ENCODE measurements around the gene MDGA2. TPM values are rescaled to one million over a fixed set of nuclear protein-coding genes. Genes with fewer than 3 reads are reported as not detected.

Gene MDGA2
- total RNA-seq, 1 donor from 2014 or later: 8.1 TPM

DNA sequence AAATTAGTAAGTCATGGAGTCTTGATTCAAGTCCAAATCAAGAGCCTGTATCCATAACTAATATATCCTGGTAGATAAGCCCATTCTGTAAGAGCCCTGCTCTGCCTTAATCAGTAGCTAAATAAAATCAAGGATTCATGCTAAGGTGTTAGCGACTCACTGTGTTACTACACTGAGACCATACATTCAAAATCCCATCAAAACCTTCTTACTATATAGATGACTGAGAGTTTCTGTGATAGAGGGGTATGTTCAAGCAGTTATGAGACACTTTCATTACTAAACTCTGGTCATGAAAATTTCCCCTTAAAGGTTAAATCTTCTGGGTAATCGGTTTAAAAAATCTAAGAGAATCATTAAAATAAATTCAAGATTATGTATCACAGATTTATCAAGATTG, 78.5 kb downstream of the MDGA2 start:
- no peaks in the 10 kb centered on the region for H3K9me3 Mint-ChIP-seq (ENCODE audit: unreplicated experiment)
- H3K27me3 Mint-ChIP-seq (ENCODE audit: unreplicated experiment): no peaks in the 10 kb centered on the region
- TF ChIP-seq, protein P1, sequence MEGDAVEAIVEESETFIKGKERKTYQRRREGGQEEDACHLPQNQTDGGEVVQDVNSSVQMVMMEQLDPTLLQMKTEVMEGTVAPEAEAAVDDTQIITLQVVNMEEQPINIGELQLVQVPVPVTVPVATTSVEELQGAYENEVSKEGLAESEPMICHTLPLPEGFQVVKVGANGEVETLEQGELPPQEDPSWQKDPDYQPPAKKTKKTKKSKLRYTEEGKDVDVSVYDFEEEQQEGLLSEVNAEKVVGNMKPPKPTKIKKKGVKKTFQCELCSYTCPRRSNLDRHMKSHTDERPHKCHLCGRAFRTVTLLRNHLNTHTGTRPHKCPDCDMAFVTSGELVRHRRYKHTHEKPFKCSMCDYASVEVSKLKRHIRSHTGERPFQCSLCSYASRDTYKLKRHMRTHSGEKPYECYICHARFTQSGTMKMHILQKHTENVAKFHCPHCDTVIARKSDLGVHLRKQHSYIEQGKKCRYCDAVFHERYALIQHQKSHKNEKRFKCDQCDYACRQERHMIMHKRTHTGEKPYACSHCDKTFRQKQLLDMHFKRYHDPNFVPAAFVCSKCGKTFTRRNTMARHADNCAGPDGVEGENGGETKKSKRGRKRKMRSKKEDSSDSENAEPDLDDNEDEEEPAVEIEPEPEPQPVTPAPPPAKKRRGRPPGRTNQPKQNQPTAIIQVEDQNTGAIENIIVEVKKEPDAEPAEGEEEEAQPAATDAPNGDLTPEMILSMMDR (IDR thresholded peaks at IDR 0.05; ENCODE audit: unreplicated experiment): no peak

GRCh38 chr14:47596232-47596631, 79.2 kb downstream of the MDGA2 start:
- H3K4me3 Mint-ChIP-seq (ENCODE audit: unreplicated experiment): no peak overlapping the region
- H3K36me3 Mint-ChIP-seq (ENCODE audit: low read depth, unreplicated experiment): no peaks in the 10 kb centered on the region
- peaks cover 2% of the 10 kb centered on the region for H3K27me3 Mint-ChIP-seq (ENCODE audit: unreplicated experiment)
- TF ChIP-seq, protein P1 (IDR thresholded peaks at IDR 0.05; ENCODE audit: unreplicated experiment): no peak
- no peaks in the 10 kb centered on the region for H3K9me3 Mint-ChIP-seq (ENCODE audit: unreplicated experiment)
- no peak for DNase-seq (ENCODE audit: low spot score)
- H3K4me1 Mint-ChIP-seq (ENCODE audit: unreplicated experiment): peaks cover 2% of the 10 kb centered on the region
- H3K27ac Mint-ChIP-seq (ENCODE audit: unreplicated experiment): no peak overlapping the region

More for the DNA sequence above, 78.5 kb downstream of the MDGA2 start:
- Mint-ChIP-seq H3K4me1 (ENCODE audit: unreplicated experiment) (peaks cover 2% of the 10 kb centered on the region), H3K27ac (ENCODE audit: unreplicated experiment) (no peak overlapping the region), H3K36me3 (ENCODE audit: low read depth, unreplicated experiment) (no peaks in the 10 kb centered on the region), H3K4me3 (ENCODE audit: unreplicated experiment) (no peak overlapping the region)
- no peak for DNase-seq (ENCODE audit: low spot score)

DNA sequence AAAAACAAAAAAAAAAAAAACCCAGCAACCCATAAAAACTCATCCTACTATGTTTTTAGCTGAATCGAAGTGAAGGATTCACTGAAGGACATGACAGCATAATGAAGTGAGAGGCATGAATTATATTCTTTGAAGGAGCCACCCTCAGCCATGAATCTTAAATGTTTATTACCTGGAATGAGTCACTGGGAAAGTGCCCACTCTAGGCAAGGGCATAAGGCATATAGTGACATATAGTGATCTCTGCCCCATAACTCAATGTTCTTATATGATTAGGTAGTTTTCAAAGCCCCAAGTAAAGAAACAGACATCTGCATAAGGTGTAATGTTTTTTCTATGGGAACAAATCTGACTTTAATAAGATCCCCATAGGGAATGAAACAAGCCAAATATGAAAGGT, 79.9 kb downstream of the MDGA2 start:
- no peak for DNase-seq (ENCODE audit: low spot score)
- Mint-ChIP-seq H3K9me3 (ENCODE audit: unreplicated experiment) (no peaks in the 10 kb centered on the region), H3K27ac (ENCODE audit: unreplicated experiment) (no peak overlapping the region), H3K4me3 (ENCODE audit: unreplicated experiment) (no peak overlapping the region), H3K4me1 (ENCODE audit: unreplicated experiment) (peaks cover 2% of the 10 kb centered on the region), H3K27me3 (ENCODE audit: unreplicated experiment) (peaks cover 2% of the 10 kb centered on the region), H3K36me3 (ENCODE audit: low read depth, unreplicated experiment) (no peaks in the 10 kb centered on the region)
- TF ChIP-seq, protein P1 (IDR thresholded peaks at IDR 0.05; ENCODE audit: unreplicated experiment): no peak

GRCh38 chr14:47590767-47591495, 84.5 kb downstream of the MDGA2 start:
- Mint-ChIP-seq H3K27me3 (ENCODE audit: unreplicated experiment) (peaks cover 2% of the 10 kb centered on the region), H3K9me3 (ENCODE audit: unreplicated experiment) (no peaks in the 10 kb centered on the region), H3K4me1 (ENCODE audit: unreplicated experiment) (no peaks in the 10 kb centered on the region), H3K36me3 (ENCODE audit: low read depth, unreplicated experiment) (no peaks in the 10 kb centered on the region), H3K27ac (ENCODE audit: unreplicated experiment) (no peak overlapping the region), H3K4me3 (ENCODE audit: unreplicated experiment) (no peak overlapping the region)
- TF ChIP-seq, protein P1 (IDR thresholded peaks at IDR 0.05; ENCODE audit: unreplicated experiment): no peak
- DNase-seq (ENCODE audit: low spot score): no peak

- no peak overlapping the region for H3K4me3 Mint-ChIP-seq (ENCODE audit: unreplicated experiment)
- TF ChIP-seq, protein P1 (IDR thresholded peaks at IDR 0.05; ENCODE audit: unreplicated experiment): no peak
- peaks cover 4% of the 10 kb centered on the region for H3K4me1 Mint-ChIP-seq (ENCODE audit: unreplicated experiment)
- DNase-seq (ENCODE audit: low spot score): no peak
- no peaks in the 10 kb centered on the region for H3K9me3 Mint-ChIP-seq (ENCODE audit: unreplicated experiment)
- H3K27me3 Mint-ChIP-seq (ENCODE audit: unreplicated experiment): no peaks in the 10 kb centered on the region
- H3K36me3 Mint-ChIP-seq (ENCODE audit: low read depth, unreplicated experiment): no peaks in the 10 kb centered on the region
- no peak overlapping the region for H3K27ac Mint-ChIP-seq (ENCODE audit: unreplicated experiment)
Observed at GRCh38 chr14:47585447-47585846, 90.0 kb downstream of the MDGA2 start.

All from endothelial cell (in vitro differentiated cells).